ENCODE measurements around the gene GLT8D2.

Gene GLT8D2

GRCh38 chr12:104025771-104026170 is 24.2 kb downstream of the GLT8D2 start:
- Histone ChIP-seq H3K9ac (ENCODE audit: low read depth, low read length, poor library complexity) (no peak overlapping the region), H3K4me3 (ENCODE audit: low read length in 2 of 2) (no peak overlapping the region), H4K8ac (ENCODE audit: low read depth, low read length) (no peak overlapping the region), H2AK5ac (ENCODE audit: low read depth, low read length) (no peak overlapping the region), H2AFZ (ENCODE audit: low read length) (no peak overlapping the region), H3K23ac (ENCODE audit: low read depth, low read length, poor library complexity) (no peak overlapping the region), H3K4me1 (ENCODE audit: control insufficient read depth in 2 of 2, insufficient read depth in 1 of 2, low read depth in 1 of 2, low read length in 2 of 2) (no peaks in the 10 kb centered on the region), H2BK15ac (ENCODE audit: low read length) (no peak overlapping the region), H3K14ac (ENCODE audit: low read length) (no peak overlapping the region), H2BK12ac (ENCODE audit: low read length) (no peak overlapping the region), H3K18ac (ENCODE audit: low read length) (no peak overlapping the region), H3K27ac (replicated peaks; ENCODE audit: low read length) (no peak overlapping the region), H3K9me3 (replicated peaks in 1 of 2; ENCODE audit: control insufficient read depth in 2 of 2, insufficient read depth in 1 of 2, low read depth in 1 of 2, low read length in 2 of 2) (peaks cover 0 to 6% of the 10 kb centered on the region in 2 donors), H2BK5ac (ENCODE audit: low read length) (no peak overlapping the region), H3K4ac (ENCODE audit: low read length) (no peak overlapping the region), H3K27me3 (ENCODE audit: control insufficient read depth in 3 of 3, insufficient read depth in 3 of 3, low read depth in 1 of 3, low read length in 3 of 3) (peaks cover 0 to 9% (median 0%) of the 10 kb centered on the region in 3 experiments), H3K36me3 (replicated peaks in 1 of 2; ENCODE audit: control insufficient read depth in 2 of 2, insufficient read depth in 2 of 2, low read length in 2 of 2) (no peaks in the 10 kb centered on the region), H3K79me1 (ENCODE audit: low read depth, low read length) (no peaks in the 10 kb centered on the region), H3K4me2 (ENCODE audit: insufficient read depth, low read length, poor library complexity, severe bottlenecking) (no peak overlapping the region), H2BK120ac (ENCODE audit: low read depth, low read length) (no peak overlapping the region), H4K91ac (ENCODE audit: low read depth, low read length, poor library complexity) (no peak overlapping the region)
- no peak for DNase-seq (ENCODE audit: low spot score)
- no CpG with 5 or more reads among the region's 2 CpGs for WGBS, 2 donors (ENCODE audit: extremely low coverage in 2 of 2, insufficient read length in 2 of 2, insufficient replicate concordance in 1 of 2)

- Histone ChIP-seq H3K4ac (ENCODE audit: low read length) (no peak overlapping the region), H3K27me3 (ENCODE audit: control insufficient read depth in 3 of 3, insufficient read depth in 3 of 3, low read depth in 1 of 3, low read length in 3 of 3) (peaks cover 0 to 9% (median 0%) of the 10 kb centered on the region in 3 experiments), H3K18ac (ENCODE audit: low read length) (no peak overlapping the region), H2BK12ac (ENCODE audit: low read length) (no peak overlapping the region), H3K4me1 (ENCODE audit: control insufficient read depth in 2 of 2, insufficient read depth in 1 of 2, low read depth in 1 of 2, low read length in 2 of 2) (no peaks in the 10 kb centered on the region), H3K79me1 (ENCODE audit: low read depth, low read length) (no peaks in the 10 kb centered on the region), H3K14ac (ENCODE audit: low read length) (no peak overlapping the region), H4K8ac (ENCODE audit: low read depth, low read length) (no peak overlapping the region), H2BK15ac (ENCODE audit: low read length) (no peak overlapping the region), H3K4me2 (ENCODE audit: insufficient read depth, low read length, poor library complexity, severe bottlenecking) (no peak overlapping the region), H2AK5ac (ENCODE audit: low read depth, low read length) (no peak overlapping the region), H2BK5ac (ENCODE audit: low read length) (no peak overlapping the region), H4K91ac (ENCODE audit: low read depth, low read length, poor library complexity) (no peak overlapping the region), H3K27ac (replicated peaks; ENCODE audit: low read length) (no peak overlapping the region), H3K36me3 (replicated peaks in 1 of 2; ENCODE audit: control insufficient read depth in 2 of 2, insufficient read depth in 2 of 2, low read length in 2 of 2) (no peaks in the 10 kb centered on the region), H2BK120ac (ENCODE audit: low read depth, low read length) (no peak overlapping the region), H3K4me3 (ENCODE audit: low read length in 2 of 2) (no peak overlapping the region), H3K23ac (ENCODE audit: low read depth, low read length, poor library complexity) (no peak overlapping the region), H3K9me3 (replicated peaks in 1 of 2; ENCODE audit: control insufficient read depth in 2 of 2, insufficient read depth in 1 of 2, low read depth in 1 of 2, low read length in 2 of 2) (peaks cover 0 to 6% of the 10 kb centered on the region in 2 donors), H2AFZ (ENCODE audit: low read length) (no peak overlapping the region), H3K9ac (ENCODE audit: low read depth, low read length, poor library complexity) (no peak overlapping the region)
- no peak for DNase-seq (ENCODE audit: low spot score)
- WGBS, 2 donors (ENCODE audit: extremely low coverage in 2 of 2, insufficient read length in 2 of 2, insufficient replicate concordance in 1 of 2), result no CpG with 5 or more reads among the region's 6 CpGs
Observed at GRCh38 chr12:104024348-104024747, 25.6 kb downstream of the GLT8D2 start.

- no peak overlapping the region for H2BK5ac ChIP-seq (ENCODE audit: low read length)
- no peak overlapping the region for H3K27ac ChIP-seq (replicated peaks; ENCODE audit: low read length)
- peaks cover 0 to 9% (median 0%) of the 10 kb centered on the region in 3 experiments for H3K27me3 ChIP-seq (ENCODE audit: control insufficient read depth in 3 of 3, insufficient read depth in 3 of 3, low read depth in 1 of 3, low read length in 3 of 3)
- no peak overlapping the region for H3K4ac ChIP-seq (ENCODE audit: low read length)
- H4K8ac ChIP-seq (ENCODE audit: low read depth, low read length), result no peak overlapping the region
- WGBS, 2 donors (ENCODE audit: extremely low coverage in 2 of 2, insufficient read length in 2 of 2, insufficient replicate concordance in 1 of 2), result no CpG with 5 or more reads among the region's 2 CpGs
- no peak overlapping the region for H2BK15ac ChIP-seq (ENCODE audit: low read length)
- H2AFZ ChIP-seq (ENCODE audit: low read length), result no peak overlapping the region
- no peaks in the 10 kb centered on the region for H3K79me1 ChIP-seq (ENCODE audit: low read depth, low read length)
- H3K9ac ChIP-seq (ENCODE audit: low read depth, low read length, poor library complexity), result no peak overlapping the region
- H2AK5ac ChIP-seq (ENCODE audit: low read depth, low read length), result no peak overlapping the region
- no peak overlapping the region for H2BK120ac ChIP-seq (ENCODE audit: low read depth, low read length)
- no peak overlapping the region for H4K91ac ChIP-seq (ENCODE audit: low read depth, low read length, poor library complexity)
- H3K14ac ChIP-seq (ENCODE audit: low read length), result no peak overlapping the region
- no peak for DNase-seq (ENCODE audit: low spot score)
- H3K23ac ChIP-seq (ENCODE audit: low read depth, low read length, poor library complexity), result no peak overlapping the region
- H3K18ac ChIP-seq (ENCODE audit: low read length), result no peak overlapping the region
- H3K4me2 ChIP-seq (ENCODE audit: insufficient read depth, low read length, poor library complexity, severe bottlenecking), result no peak overlapping the region
- no peaks in the 10 kb centered on the region for H3K36me3 ChIP-seq (replicated peaks in 1 of 2; ENCODE audit: control insufficient read depth in 2 of 2, insufficient read depth in 2 of 2, low read length in 2 of 2)
- no peaks in the 10 kb centered on the region for H3K4me1 ChIP-seq (ENCODE audit: control insufficient read depth in 2 of 2, insufficient read depth in 1 of 2, low read depth in 1 of 2, low read length in 2 of 2)
- no peak overlapping the region for H2BK12ac ChIP-seq (ENCODE audit: low read length)
- H3K9me3 ChIP-seq (replicated peaks in 1 of 2; ENCODE audit: control insufficient read depth in 2 of 2, insufficient read depth in 1 of 2, low read depth in 1 of 2, low read length in 2 of 2), result peaks cover 0 to 6% of the 10 kb centered on the region in 2 donors
- no peak overlapping the region for H3K4me3 ChIP-seq (ENCODE audit: low read length in 2 of 2)
Observed at GRCh38 chr12:104023710-104024109, 26.3 kb downstream of the GLT8D2 start.

GRCh38 chr12:104022786-104023185 is 27.2 kb downstream of the GLT8D2 start:
- H3K14ac ChIP-seq (ENCODE audit: low read length), result no peak overlapping the region
- H3K27ac ChIP-seq (replicated peaks; ENCODE audit: low read length), result no peak overlapping the region
- H2BK120ac ChIP-seq (ENCODE audit: low read depth, low read length), result no peak overlapping the region
- H2BK5ac ChIP-seq (ENCODE audit: low read length), result no peak overlapping the region
- H3K79me1 ChIP-seq (ENCODE audit: low read depth, low read length), result no peaks in the 10 kb centered on the region
- no peak overlapping the region for H3K23ac ChIP-seq (ENCODE audit: low read depth, low read length, poor library complexity)
- no peaks in the 10 kb centered on the region for H3K4me1 ChIP-seq (ENCODE audit: control insufficient read depth in 2 of 2, insufficient read depth in 1 of 2, low read depth in 1 of 2, low read length in 2 of 2)
- H3K4ac ChIP-seq (ENCODE audit: low read length), result no peak overlapping the region
- H4K8ac ChIP-seq (ENCODE audit: low read depth, low read length), result no peak overlapping the region
- no peak overlapping the region for H3K9ac ChIP-seq (ENCODE audit: low read depth, low read length, poor library complexity)
- H3K18ac ChIP-seq (ENCODE audit: low read length), result no peak overlapping the region
- peaks cover 0 to 6% of the 10 kb centered on the region in 2 donors for H3K9me3 ChIP-seq (replicated peaks in 1 of 2; ENCODE audit: control insufficient read depth in 2 of 2, insufficient read depth in 1 of 2, low read depth in 1 of 2, low read length in 2 of 2)
- no peak overlapping the region for H3K4me2 ChIP-seq (ENCODE audit: insufficient read depth, low read length, poor library complexity, severe bottlenecking)
- no peaks in the 10 kb centered on the region for H3K36me3 ChIP-seq (replicated peaks in 1 of 2; ENCODE audit: control insufficient read depth in 2 of 2, insufficient read depth in 2 of 2, low read length in 2 of 2)
- no peak overlapping the region for H4K91ac ChIP-seq (ENCODE audit: low read depth, low read length, poor library complexity)
- H2AFZ ChIP-seq (ENCODE audit: low read length), result no peak overlapping the region
- no peak overlapping the region for H3K4me3 ChIP-seq (ENCODE audit: low read length in 2 of 2)
- WGBS, 2 donors (ENCODE audit: extremely low coverage in 2 of 2, insufficient read length in 2 of 2, insufficient replicate concordance in 1 of 2), result no CpG with 5 or more reads among the region's 3 CpGs
- no peak overlapping the region for H2AK5ac ChIP-seq (ENCODE audit: low read depth, low read length)
- peaks cover 0 to 6% (median 0%) of the 10 kb centered on the region in 3 experiments for H3K27me3 ChIP-seq (ENCODE audit: control insufficient read depth in 3 of 3, insufficient read depth in 3 of 3, low read depth in 1 of 3, low read length in 3 of 3)
- no peak overlapping the region for H2BK12ac ChIP-seq (ENCODE audit: low read length)
- H2BK15ac ChIP-seq (ENCODE audit: low read length), result no peak overlapping the region
- DNase-seq (ENCODE audit: low spot score), result no peak
